ENCODE data around the gene GTF3C5. TPM values are rescaled to one million over a fixed set of nuclear protein-coding genes. Genes with fewer than 3 reads are reported as not detected.

Gene GTF3C5
- total and polyA plus RNA-seq, 2 donors (not counting 1 experiment from before 2014, with no cell fraction given), result 32.2 to 32.4 TPM

DNA sequence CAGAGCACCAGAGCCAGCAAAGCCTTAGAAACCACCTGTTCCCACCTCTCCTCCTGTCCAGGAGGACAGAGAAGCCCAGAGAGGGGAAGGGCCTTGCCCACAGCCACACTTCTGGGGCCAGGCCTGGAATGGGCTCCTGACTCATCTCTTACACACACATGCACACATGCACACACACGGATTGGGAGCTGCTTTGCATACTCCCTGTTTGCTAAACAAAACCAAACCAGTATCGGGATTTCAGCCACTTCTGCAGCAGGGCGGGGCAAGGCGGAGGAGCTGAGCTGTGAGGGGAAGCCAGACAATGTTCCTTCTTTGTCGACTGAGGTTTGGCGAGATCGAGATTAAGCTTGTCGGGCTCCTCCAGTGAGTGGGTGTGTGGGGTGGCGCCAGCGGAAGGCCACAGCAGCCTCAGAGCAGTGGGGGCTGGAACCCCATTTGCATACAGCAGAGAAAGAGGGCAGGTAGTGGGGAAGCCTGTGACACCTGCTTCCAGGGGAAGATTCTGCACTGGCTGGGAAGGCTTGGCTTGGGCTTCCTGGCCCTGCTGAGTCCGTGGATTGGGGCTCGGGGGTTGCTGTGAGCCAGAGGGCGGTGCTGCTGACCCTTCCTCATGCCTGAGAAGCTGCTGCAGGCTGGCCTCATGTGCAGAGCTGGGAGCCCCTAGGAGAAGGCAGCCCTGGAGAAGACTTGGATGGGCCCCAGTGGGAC, 36.2 kb upstream of the GTF3C5 start:
- TF ChIP-seq EZH2 (IDR thresholded peaks at IDR 0.05; ENCODE audit: low read length, missing control alignments) (peak; percentile 33), CTCF (conservative IDR thresholded peaks at IDR 0.05 in 1 of 2, IDR thresholded peaks at IDR 0.05 in 1 of 2; ENCODE audit: low read depth in 1 of 2, low read length in 2 of 2) (no peak)
- Histone ChIP-seq H3K4me2 (ENCODE audit: extremely low read depth, insufficient read depth, low read length) (no peak overlapping the region), H3K27me3 (ENCODE audit: control insufficient read depth, insufficient read depth, low read length) (peaks cover 23% of the 10 kb centered on the region), H4K20me1 (ENCODE audit: control insufficient read depth, extremely low read depth, insufficient read depth, low read length) (no peaks in the 10 kb centered on the region), H3K36me3 (ENCODE audit: control insufficient read depth, insufficient read depth, low read length) (no peaks in the 10 kb centered on the region), H3K9ac (ENCODE audit: insufficient read depth, low read length) (no peak overlapping the region), H3K4me1 (ENCODE audit: control insufficient read depth, extremely low read depth, insufficient read depth, low read length) (no peaks in the 10 kb centered on the region), H2AFZ (ENCODE audit: low read length) (no peak overlapping the region), H3K27ac (ENCODE audit: insufficient read depth, low read length) (no peak overlapping the region), H3K9me3 (ENCODE audit: control insufficient read depth, insufficient read depth, low read depth, low read length) (no peaks in the 10 kb centered on the region), H3K4me3 (replicated peaks in 1 of 4; ENCODE audit: control extremely low read depth in 1 of 4, insufficient read depth in 1 of 4, low read depth in 3 of 4, low read length in 4 of 4) (no peak overlapping the region), H3K79me2 (ENCODE audit: control insufficient read depth, insufficient read depth, low read length) (no peaks in the 10 kb centered on the region)
- DNase-seq (ENCODE audit: low read depth in 2 of 2), result peak; percentile 35 to 56

GRCh38 chr9:132995121-132995420, 35.7 kb upstream of the GTF3C5 start:
- Histone ChIP-seq H4K20me1 (ENCODE audit: control insufficient read depth, extremely low read depth, insufficient read depth, low read length) (no peaks in the 10 kb centered on the region), H3K4me2 (ENCODE audit: extremely low read depth, insufficient read depth, low read length) (no peak overlapping the region), H3K27me3 (ENCODE audit: control insufficient read depth, insufficient read depth, low read length) (peaks cover 23% of the 10 kb centered on the region), H3K4me1 (ENCODE audit: control insufficient read depth, extremely low read depth, insufficient read depth, low read length) (no peaks in the 10 kb centered on the region), H3K36me3 (ENCODE audit: control insufficient read depth, insufficient read depth, low read length) (no peaks in the 10 kb centered on the region), H3K27ac (ENCODE audit: insufficient read depth, low read length) (no peak overlapping the region), H2AFZ (ENCODE audit: low read length) (no peak overlapping the region), H3K79me2 (ENCODE audit: control insufficient read depth, insufficient read depth, low read length) (no peaks in the 10 kb centered on the region), H3K9me3 (ENCODE audit: control insufficient read depth, insufficient read depth, low read depth, low read length) (no peaks in the 10 kb centered on the region), H3K9ac (ENCODE audit: insufficient read depth, low read length) (no peak overlapping the region), H3K4me3 (replicated peaks in 1 of 4; ENCODE audit: control extremely low read depth in 1 of 4, insufficient read depth in 1 of 4, low read depth in 3 of 4, low read length in 4 of 4) (no peak overlapping the region)
- TF ChIP-seq CTCF (conservative IDR thresholded peaks at IDR 0.05 in 1 of 2, IDR thresholded peaks at IDR 0.05 in 1 of 2; ENCODE audit: low read depth in 1 of 2, low read length in 2 of 2) (no peak), EZH2 (IDR thresholded peaks at IDR 0.05; ENCODE audit: low read length, missing control alignments) (no peak)
- no peak for DNase-seq (ENCODE audit: low read depth in 2 of 2)

GRCh38 chr9:132995879-132996278, 34.9 kb upstream of the GTF3C5 start:
- Histone ChIP-seq H3K4me3 (replicated peaks in 1 of 4; ENCODE audit: control extremely low read depth in 1 of 4, insufficient read depth in 1 of 4, low read depth in 3 of 4, low read length in 4 of 4) (no peak overlapping the region), H3K4me1 (ENCODE audit: control insufficient read depth, extremely low read depth, insufficient read depth, low read length) (no peaks in the 10 kb centered on the region), H3K79me2 (ENCODE audit: control insufficient read depth, insufficient read depth, low read length) (no peaks in the 10 kb centered on the region), H3K9ac (ENCODE audit: insufficient read depth, low read length) (no peak overlapping the region), H2AFZ (ENCODE audit: low read length) (no peak overlapping the region), H3K27ac (ENCODE audit: insufficient read depth, low read length) (no peak overlapping the region), H3K27me3 (ENCODE audit: control insufficient read depth, insufficient read depth, low read length) (peaks cover 23% of the 10 kb centered on the region), H3K9me3 (ENCODE audit: control insufficient read depth, insufficient read depth, low read depth, low read length) (no peaks in the 10 kb centered on the region), H3K4me2 (ENCODE audit: extremely low read depth, insufficient read depth, low read length) (no peak overlapping the region), H4K20me1 (ENCODE audit: control insufficient read depth, extremely low read depth, insufficient read depth, low read length) (no peaks in the 10 kb centered on the region), H3K36me3 (ENCODE audit: control insufficient read depth, insufficient read depth, low read length) (no peaks in the 10 kb centered on the region)
- no peak for DNase-seq (ENCODE audit: low read depth in 2 of 2)
- TF ChIP-seq CTCF (conservative IDR thresholded peaks at IDR 0.05 in 1 of 2, IDR thresholded peaks at IDR 0.05 in 1 of 2; ENCODE audit: low read depth in 1 of 2, low read length in 2 of 2) (no peak), EZH2 (IDR thresholded peaks at IDR 0.05; ENCODE audit: low read length, missing control alignments) (no peak)
